HUES64 (cell line): Measurements from ENCODE around the gene MAP2K3.

Source experiments
- H3K27ac ChIP-seq: 2 replicates; pipeline ENCODE4 v1.7.0; 2013; ENCODE audit warnings: low read depth, low read length, inconsistent platforms
- H3K27me3 ChIP-seq: 2 replicates; pipeline ENCODE4 v1.6.1; 2013; ENCODE audit warnings: mild to moderate bottlenecking, low read length; ENCODE audit not compliant: insufficient read depth
- H3K36me3 ChIP-seq: 2 replicates; pipeline ENCODE4 v1.6.1; 2013; ENCODE audit warnings: mild to moderate bottlenecking, low read length; ENCODE audit not compliant: insufficient read depth
- H3K4me1 ChIP-seq: 2 replicates; pipeline ENCODE4 v1.6.1; 2013; ENCODE audit warnings: mild to moderate bottlenecking, low read length, moderate library complexity; ENCODE audit not compliant: insufficient read depth
- H3K4me3 ChIP-seq: 2 replicates; pipeline ENCODE4 v1.5.1; 2013; ENCODE audit warnings: mild to moderate bottlenecking, low read length, moderate library complexity
- H3K9ac ChIP-seq: 2 replicates; pipeline ENCODE4 v1.6.1; 2013; ENCODE audit warnings: mild to moderate bottlenecking, low read depth, low read length
- H3K9me3 ChIP-seq: 2 replicates; pipeline ENCODE4 v1.6.1; 2013; ENCODE audit warnings: low read depth, low read length; ENCODE audit not compliant: insufficient read depth
- WGBS: fragments of 150-250, 120-280 bp; methylation state at CpG from one replicate; pipeline ENCODE4 v1.1.7; 2013; ENCODE audit warnings: missing lambda C conversion rate; 5-methylcytosine and 5-hydroxymethylcytosine counted together

Gene MAP2K3

DNA sequence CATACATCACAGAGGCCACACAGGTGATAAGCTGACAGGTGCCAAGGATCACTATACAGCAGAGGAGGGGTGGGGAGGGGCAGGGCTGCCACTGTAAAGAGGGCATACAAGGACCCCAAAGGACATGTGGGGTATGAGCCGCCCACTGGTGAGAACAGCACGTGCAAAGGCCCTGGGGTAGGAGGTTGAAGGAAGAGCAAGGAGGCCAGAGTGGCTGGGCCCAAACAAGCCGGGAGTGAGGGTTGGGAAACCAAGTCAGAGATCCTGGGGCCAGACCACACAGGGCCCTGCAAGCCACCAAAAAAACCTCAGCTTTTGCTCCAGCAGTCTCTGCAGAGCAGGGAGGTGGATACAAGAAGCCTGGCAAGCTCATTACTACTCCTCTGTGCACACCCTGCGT, 37.8 kb upstream of the MAP2K3 start:
- H3K9ac ChIP-seq: no peak overlapping the region
- no peak overlapping the region for H3K4me3 ChIP-seq
- no peaks in the 10 kb centered on the region for H3K27me3 ChIP-seq
- H3K27ac ChIP-seq: no peak overlapping the region
- H3K4me1 ChIP-seq: 0 out of 2 replicates have a peak, but pooled peaks cover 6% of the 10 kb centered on the region
- H3K36me3 ChIP-seq: no peaks in the 10 kb centered on the region
- H3K9me3 ChIP-seq: no peaks in the 10 kb centered on the region
- 86% methylated on average over 4 of the region's 4 CpGs for WGBS

DNA sequence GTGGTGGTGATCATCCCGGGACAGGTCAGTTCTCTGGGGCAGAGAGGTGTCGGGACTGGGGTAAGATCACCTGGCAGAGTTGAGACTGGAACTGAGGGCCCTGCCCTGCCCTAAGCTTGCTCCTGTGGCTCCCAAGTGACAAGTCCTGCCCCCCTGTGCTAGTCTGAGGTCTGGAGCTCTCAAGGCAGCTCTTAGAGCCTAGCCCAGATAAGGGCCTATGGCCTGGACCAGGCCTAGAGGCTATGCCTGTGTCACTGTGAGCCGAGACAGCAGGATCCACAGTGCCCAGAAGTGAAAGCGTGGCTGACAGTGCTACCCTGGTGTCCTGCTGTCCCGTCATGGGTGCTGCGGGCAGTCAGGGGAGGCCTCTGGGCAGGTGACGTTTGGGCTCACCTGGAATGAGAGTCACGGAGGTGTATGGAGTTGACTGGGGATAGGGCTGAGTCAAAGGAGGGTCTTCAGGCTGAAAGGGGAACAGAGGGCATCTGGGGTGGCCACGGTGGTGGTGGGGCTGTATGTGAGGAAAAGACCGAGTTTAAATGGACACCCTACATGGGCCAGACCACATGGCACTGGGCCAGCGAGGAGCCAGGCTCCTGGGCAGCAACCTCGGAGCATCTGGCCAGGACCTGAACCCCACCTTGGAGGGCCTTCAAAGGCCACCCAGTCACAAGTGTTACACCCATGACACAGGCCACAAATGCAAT, 36.8 kb upstream of the MAP2K3 start:
- Histone ChIP-seq H3K4me1 (no peaks in the 10 kb centered on the region), H3K27ac (no peak overlapping the region), H3K27me3 (peaks cover 4% of the 10 kb centered on the region), H3K36me3 (no peaks in the 10 kb centered on the region), H3K9ac (no peak overlapping the region), H3K4me3 (no peak overlapping the region), H3K9me3 (no peaks in the 10 kb centered on the region)
- WGBS: 95% methylated on average over 12 of the region's 12 CpGs

DNA sequence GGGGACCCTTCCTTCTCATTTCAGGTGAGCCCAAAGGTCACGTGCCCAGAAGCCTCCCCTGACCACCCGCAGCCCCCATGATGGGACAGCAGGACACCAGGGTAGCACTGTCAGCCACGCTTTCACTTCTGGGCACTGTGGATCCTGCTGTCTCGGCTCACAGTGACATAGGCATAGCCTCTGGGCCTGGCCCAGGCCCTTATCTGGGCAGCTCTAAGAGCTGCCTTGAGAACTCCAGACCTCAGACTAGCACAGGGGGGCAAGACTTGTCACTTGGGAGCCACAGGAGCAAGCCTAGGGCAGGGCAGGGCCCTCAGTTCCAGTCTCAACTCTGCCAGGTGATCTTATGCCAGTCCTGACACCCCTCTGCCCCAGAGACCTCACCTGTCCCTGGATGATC, 36.0 kb upstream of the MAP2K3 start:
- no peak overlapping the region for H3K9ac ChIP-seq
- H3K4me3 ChIP-seq: no peak overlapping the region
- 91% methylated on average over 4 of the region's 4 CpGs for WGBS
- H3K36me3 ChIP-seq: no peaks in the 10 kb centered on the region
- no peaks in the 10 kb centered on the region for H3K9me3 ChIP-seq
- no peaks in the 10 kb centered on the region for H3K4me1 ChIP-seq
- H3K27me3 ChIP-seq: peaks cover 4% of the 10 kb centered on the region
- H3K27ac ChIP-seq: no peak overlapping the region

DNA sequence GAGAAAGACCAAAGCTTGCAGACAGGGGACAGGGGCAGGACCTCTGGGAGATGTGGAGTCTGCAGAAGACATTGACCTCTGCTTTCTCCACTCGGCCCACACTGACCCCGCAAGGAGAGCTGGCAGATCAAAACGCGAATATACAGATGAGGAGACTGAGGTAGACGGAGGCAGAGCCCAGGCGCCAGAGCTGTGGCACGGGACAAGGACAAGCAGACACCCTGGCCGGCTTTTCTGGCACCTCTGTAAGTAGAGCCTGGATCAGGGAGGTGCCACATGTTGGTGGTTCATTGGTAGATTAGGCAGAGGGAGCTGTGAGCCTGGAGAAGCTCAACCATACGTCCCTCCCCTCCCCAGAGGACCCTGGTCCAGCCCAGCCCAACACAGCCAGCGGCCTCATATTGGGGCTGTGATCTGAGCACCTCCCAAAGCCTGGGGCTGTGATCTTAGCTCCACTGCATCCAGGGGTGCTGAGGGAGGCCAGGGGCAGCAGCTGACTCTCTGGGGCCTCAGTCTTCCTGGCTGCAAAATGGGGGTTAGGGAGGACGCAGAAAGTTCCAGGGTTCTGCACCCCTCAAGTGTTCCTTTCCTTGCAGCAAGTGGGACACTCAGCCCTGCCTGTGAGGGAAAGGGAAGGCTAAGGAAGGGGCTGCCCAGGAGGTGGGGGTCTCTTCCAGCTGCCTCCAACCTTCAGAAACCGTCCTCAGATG, 35.3 kb upstream of the MAP2K3 start:
- Histone ChIP-seq H3K4me1 (no peaks in the 10 kb centered on the region), H3K4me3 (no peak overlapping the region), H3K36me3 (no peaks in the 10 kb centered on the region), H3K27me3 (peaks cover 4% of the 10 kb centered on the region), H3K27ac (no peak overlapping the region), H3K9me3 (no peaks in the 10 kb centered on the region), H3K9ac (peak overlapping the region; percentile 19; the same call in 1 of the 2 replicates)
- WGBS: 89% methylated on average over 12 of the region's 12 CpGs

DNA sequence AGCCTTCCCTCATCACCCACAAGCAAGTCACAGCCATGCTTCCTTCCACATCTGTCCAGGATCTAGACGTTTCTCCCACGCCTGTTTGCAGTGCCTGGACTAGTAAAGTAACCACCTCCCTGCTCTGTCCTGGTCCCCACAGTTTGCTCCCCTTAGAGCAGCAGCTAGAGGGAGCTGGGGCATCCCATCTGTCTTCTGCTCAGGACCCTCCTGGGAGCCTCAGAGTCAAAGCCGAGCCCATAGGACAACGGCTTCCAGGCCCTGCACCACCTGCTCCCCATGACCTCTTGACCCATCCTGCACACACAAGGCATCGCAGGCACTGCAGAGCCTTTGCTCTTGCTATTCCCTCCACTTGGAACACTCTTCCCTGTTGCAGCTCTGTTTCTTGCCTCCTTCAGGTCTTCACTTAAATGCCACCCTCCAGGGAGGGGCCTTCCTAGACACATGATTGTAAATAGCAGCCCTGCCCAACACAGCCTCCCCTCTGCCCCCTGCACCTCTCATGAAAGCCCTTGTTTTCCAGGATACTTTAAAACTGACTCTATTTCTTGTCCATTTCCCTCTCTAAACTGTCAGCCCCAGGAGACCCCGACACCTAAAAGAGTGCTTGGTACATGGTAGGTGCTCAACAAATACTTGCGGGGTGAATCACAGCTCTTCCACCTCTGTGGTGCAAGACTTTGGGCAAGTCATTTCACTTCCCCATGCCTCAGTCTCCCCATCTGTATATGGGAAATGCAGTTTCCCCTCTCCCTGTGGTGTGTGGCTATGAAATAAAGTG, 34.4 kb upstream of the MAP2K3 start:
- H3K9me3 ChIP-seq: no peaks in the 10 kb centered on the region
- H3K27me3 ChIP-seq: peaks cover 4% of the 10 kb centered on the region
- no peak overlapping the region for H3K4me3 ChIP-seq
- H3K27ac ChIP-seq: no peak overlapping the region
- no peaks in the 10 kb centered on the region for H3K36me3 ChIP-seq
- 83% methylated on average over 7 of the region's 7 CpGs for WGBS
- H3K4me1 ChIP-seq: peaks cover 4% of the 10 kb centered on the region; the same call in 1 of the 2 replicates
- no peak overlapping the region for H3K9ac ChIP-seq

DNA sequence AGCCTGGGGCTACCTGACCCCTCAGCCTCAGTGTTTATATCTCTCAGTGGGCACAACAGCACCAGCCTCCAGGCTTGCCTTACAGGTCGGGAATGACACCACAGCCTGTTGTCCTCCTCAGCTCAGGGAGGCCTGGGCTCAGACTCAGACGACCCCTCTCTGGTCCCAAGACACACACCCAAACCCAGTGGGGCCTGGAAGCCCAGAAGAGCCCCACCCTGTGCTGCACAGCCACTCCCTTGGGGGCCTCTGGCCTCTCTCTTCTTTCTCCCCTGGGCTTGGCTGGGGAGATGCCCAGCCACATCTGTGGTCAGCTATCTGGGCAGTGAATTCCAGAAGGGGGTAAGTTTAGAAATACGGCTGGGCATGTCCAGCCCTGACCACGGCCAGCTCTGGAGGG, 33.7 kb upstream of the MAP2K3 start:
- Histone ChIP-seq H3K4me1 (peaks cover 4% of the 10 kb centered on the region; the same call in 1 of the 2 replicates), H3K36me3 (no peaks in the 10 kb centered on the region), H3K9ac (no peak overlapping the region), H3K27ac (no peak overlapping the region), H3K4me3 (no peak overlapping the region), H3K27me3 (peaks cover 4% of the 10 kb centered on the region), H3K9me3 (no peaks in the 10 kb centered on the region)
- 72% methylated on average over 4 of the region's 4 CpGs for WGBS

DNA sequence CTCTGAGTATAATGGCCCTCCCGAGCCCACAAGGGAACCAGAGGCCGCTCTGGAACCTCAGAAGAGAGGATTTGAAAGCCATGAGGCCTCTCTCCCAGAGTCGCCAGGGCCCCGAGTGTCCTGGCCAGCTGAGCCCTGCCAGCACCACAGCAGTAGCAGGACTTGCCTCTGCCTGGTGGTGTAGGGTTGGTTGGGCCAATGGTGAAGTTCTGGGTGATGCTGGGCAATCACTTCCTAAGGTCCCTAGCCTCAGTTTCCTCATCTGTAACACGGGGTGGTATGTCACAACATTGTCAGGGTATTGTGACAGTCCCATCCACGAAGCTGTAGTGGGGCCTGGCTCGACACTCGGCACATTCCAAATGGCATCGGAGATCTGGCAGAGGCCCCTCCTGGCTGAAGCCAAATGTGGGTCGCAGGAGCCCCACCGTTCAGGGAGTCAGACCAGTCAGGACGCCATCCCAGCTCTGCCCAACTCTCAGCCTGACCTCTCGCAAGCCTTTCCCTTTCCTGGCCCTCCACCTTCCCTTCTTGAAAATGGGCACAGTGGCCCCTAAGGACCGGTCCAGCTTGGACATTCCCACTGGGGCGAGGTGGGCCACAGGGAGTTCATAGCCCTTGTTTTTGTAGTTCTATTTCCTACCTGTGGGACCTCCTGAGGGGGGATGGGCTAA, 33.0 kb upstream of the MAP2K3 start:
- WGBS: 92% methylated on average over 15 of the region's 15 CpGs
- Histone ChIP-seq H3K27me3 (peaks cover 4% of the 10 kb centered on the region), H3K4me3 (no peak overlapping the region), H3K27ac (no peak overlapping the region), H3K9ac (no peak overlapping the region), H3K9me3 (no peaks in the 10 kb centered on the region), H3K4me1 (peaks cover 4% of the 10 kb centered on the region; the same call in 1 of the 2 replicates), H3K36me3 (no peaks in the 10 kb centered on the region)

DNA sequence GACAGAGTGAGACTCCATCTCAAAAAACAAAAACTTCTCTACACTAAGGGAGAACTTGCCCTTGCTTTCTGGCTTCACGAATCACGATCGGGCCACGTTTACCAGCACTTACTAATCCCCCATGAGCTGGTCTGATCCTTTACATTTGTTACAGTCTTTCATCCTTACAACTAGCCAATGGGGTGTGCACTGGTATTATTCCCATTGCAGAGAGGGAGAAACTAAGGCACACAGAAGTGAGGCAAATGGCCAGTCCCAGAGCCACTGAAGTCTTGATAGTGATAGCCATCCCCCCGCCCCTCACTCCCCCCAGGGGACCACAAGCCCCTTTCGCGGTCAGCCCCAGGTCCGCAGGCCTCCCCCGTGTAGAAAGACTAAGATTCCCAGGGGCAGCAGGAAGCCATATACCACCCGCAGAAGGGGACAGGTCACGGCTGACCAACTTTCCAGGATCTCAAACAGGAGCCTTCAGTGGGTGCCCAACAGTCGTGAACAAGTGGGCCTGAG, 32.2 kb upstream of the MAP2K3 start:
- peaks cover 9% of the 10 kb centered on the region; the same call in 1 of the 2 replicates for H3K4me1 ChIP-seq
- H3K9me3 ChIP-seq: no peaks in the 10 kb centered on the region
- peaks cover 4% of the 10 kb centered on the region for H3K27me3 ChIP-seq
- H3K27ac ChIP-seq: no peak overlapping the region
- H3K4me3 ChIP-seq: peak overlapping the region; percentile 58
- no peak overlapping the region; the same call in 1 of the 2 replicates for H3K9ac ChIP-seq
- no peaks in the 10 kb centered on the region for H3K36me3 ChIP-seq
- 25% methylated on average over 12 of the region's 12 CpGs for WGBS

DNA sequence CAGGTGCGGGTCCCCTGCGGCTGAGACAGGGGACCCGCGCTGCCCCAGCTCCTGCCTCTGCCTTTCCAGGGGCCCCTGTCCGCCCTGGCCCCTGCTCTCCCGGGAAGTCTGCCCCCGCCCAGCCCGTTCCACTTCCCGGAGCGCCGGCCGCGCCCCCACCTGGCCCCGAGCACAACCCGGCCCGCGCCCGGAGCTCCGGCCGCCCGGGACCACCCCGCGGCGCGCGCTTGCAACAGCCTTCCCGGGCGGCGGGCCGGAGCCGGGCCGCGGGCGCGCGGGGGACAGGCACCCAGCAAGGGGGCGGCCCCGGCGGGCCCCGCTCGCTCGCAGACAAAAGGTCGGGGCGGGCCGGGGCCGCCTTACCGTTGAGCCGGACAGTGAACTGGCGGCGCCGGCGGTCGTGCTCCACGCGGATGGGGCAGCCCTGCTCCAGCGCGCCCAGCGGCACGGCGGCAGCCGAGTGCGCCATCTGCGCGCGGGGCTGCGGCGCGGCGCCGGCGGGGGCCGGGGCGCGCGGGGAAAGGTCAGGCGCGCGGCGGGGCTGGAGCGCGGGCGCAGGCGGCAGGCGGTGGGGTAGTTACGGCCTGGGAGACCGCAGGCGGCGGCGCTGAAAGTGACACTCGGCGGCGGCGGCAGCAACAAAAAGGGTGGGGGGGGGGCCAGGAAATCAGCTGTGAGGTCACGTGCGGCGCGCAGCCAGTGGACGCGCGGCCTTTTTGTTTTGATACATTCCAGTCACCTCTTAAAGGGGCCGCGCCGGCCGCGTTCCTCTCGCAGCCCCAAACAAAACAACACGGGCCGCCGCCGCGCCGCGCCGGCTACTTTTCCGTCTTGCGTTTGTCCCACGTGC, 31.5 kb upstream of the MAP2K3 start, which contains the start of gene NATD1:
Gene NATD1, minus strand, starts transcription at position 615 of the 850 bp plus-strand sequence. Its CDS starts 146 bp downstream, at position 469.
- Histone ChIP-seq H3K9ac (peak within 1 kb of the TSS; percentile 48), H3K27me3 (peaks cover 4% of the 10 kb centered on the region), H3K27ac (peak within 1 kb of the TSS; percentile 54; the same call in 1 of the 2 replicates), H3K36me3 (no peaks in the 10 kb centered on the region), H3K9me3 (no peaks in the 10 kb centered on the region), H3K4me1 (peaks cover 9% of the 10 kb centered on the region; the same call in 1 of the 2 replicates), H3K4me3 (peak within 1 kb of the TSS; percentile 58)
- WGBS: under 1% methylated on average over 117 of the region's 117 CpGs
